Measurements from ENCODE around the gene GPATCH1.

DNA sequence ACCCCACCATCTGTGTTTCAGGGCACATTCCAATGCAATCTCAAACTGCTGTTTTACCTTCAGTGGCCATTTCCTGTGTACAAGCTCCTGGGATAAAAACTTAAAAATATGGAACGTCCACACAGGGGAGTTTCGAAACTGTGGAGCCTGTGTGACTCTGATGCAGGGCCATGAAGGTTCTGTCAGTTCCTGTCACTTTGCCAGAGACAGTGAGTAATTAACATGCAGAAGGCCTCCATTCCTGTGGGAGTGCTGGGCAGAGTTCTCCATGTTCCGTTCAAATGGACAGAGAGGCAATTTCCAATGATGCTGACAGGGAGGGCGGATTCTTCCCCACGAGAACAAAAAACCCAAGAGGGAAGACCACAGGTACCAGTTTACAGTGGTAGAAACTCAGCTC is 75.4 kb downstream of the GPATCH1 start:
- TF ChIP-seq, protein P1, sequence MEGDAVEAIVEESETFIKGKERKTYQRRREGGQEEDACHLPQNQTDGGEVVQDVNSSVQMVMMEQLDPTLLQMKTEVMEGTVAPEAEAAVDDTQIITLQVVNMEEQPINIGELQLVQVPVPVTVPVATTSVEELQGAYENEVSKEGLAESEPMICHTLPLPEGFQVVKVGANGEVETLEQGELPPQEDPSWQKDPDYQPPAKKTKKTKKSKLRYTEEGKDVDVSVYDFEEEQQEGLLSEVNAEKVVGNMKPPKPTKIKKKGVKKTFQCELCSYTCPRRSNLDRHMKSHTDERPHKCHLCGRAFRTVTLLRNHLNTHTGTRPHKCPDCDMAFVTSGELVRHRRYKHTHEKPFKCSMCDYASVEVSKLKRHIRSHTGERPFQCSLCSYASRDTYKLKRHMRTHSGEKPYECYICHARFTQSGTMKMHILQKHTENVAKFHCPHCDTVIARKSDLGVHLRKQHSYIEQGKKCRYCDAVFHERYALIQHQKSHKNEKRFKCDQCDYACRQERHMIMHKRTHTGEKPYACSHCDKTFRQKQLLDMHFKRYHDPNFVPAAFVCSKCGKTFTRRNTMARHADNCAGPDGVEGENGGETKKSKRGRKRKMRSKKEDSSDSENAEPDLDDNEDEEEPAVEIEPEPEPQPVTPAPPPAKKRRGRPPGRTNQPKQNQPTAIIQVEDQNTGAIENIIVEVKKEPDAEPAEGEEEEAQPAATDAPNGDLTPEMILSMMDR (IDR thresholded peaks at IDR 0.05) = no peak
- TF ChIP-seq EP300 (IDR thresholded peaks at IDR 0.05) = no peak
- TF ChIP-seq POLR2A (IDR thresholded peaks at IDR 0.05) = no peak

Data from tibial nerve (tissue), 4 donors.